Measurements from ENCODE around the gene TMEM95. TPM values are rescaled to one million over a fixed set of nuclear protein-coding genes. Genes with fewer than 3 reads are reported as not detected.
"Not testable (repeated sequence)": the region's sequence is repeated elsewhere in the genome, so short reads cannot be mapped to it uniquely, and the experiment has no call there.

Gene TMEM95
- total RNA-seq, 2 donors from 2014 or later = not detected

GRCh38 chr17:7329997-7330637 lies 24.8 kb upstream of the TMEM95 start:
- no peaks in the 10 kb centered on the region for H3K27me3 Mint-ChIP-seq (ENCODE audit: insufficient read depth)
- Histone ChIP-seq H3K9ac (ENCODE audit: extremely low read depth, low read length, poor library complexity, severe bottlenecking) (peak overlapping the region; percentile 71), H3K4me3 (ENCODE audit: low read length) (peak overlapping the region; percentile 82), H3K9me3 (ENCODE audit: control insufficient read depth, low read length) (no peaks in the 10 kb centered on the region), H3K27ac (ENCODE audit: low read depth, low read length) (peak overlapping the region; percentile 98), H3K36me3 (ENCODE audit: control insufficient read depth, insufficient read depth, low read length) (peaks cover 7% of the 10 kb centered on the region), H3K27me3 (ENCODE audit: control insufficient read depth, insufficient read depth, low read length, poor library complexity, severe bottlenecking) (no peaks in the 10 kb centered on the region), H3K4me1 (ENCODE audit: control insufficient read depth, insufficient read depth, low read length) (no peaks in the 10 kb centered on the region)
- H3K4me3 Mint-ChIP-seq = peak overlapping the region; percentile 81
- peaks cover 10% of the 10 kb centered on the region for H3K4me1 Mint-ChIP-seq
- H3K9me3 Mint-ChIP-seq = no peaks in the 10 kb centered on the region
- no peak for TF ChIP-seq CTCF (conservative IDR thresholded peaks at IDR 0.05)
- DNase-seq = peak; percentile 97
- peak overlapping the region; percentile 96 for H3K27ac Mint-ChIP-seq
- peaks cover 5% of the 10 kb centered on the region for H3K36me3 Mint-ChIP-seq (ENCODE audit: low read depth)
- WGBS, 2 experiments (ENCODE audit: insufficient coverage in 1 of 2, insufficient read length in 1 of 2) = 5 to 11% methylated on average over 15 to 34 of the region's 34 CpGs

GRCh38 chr17:7330638-7331015 lies 24.3 kb upstream of the TMEM95 start:
- no peaks in the 10 kb centered on the region for H3K9me3 ChIP-seq (ENCODE audit: control insufficient read depth, low read length)
- peak overlapping the region; percentile 71 for H3K9ac ChIP-seq (ENCODE audit: extremely low read depth, low read length, poor library complexity, severe bottlenecking)
- no peaks in the 10 kb centered on the region for H3K27me3 ChIP-seq (ENCODE audit: control insufficient read depth, insufficient read depth, low read length, poor library complexity, severe bottlenecking)
- peak overlapping the region; percentile 82 for H3K4me3 ChIP-seq (ENCODE audit: low read length)
- peak overlapping the region; percentile 30 for H3K27ac Mint-ChIP-seq
- no peaks in the 10 kb centered on the region for H3K27me3 Mint-ChIP-seq (ENCODE audit: insufficient read depth)
- 88 to 92% methylated on average over 13 of the region's 13 CpGs for WGBS, 2 experiments (ENCODE audit: insufficient coverage in 1 of 2, insufficient read length in 1 of 2)
- no peak for DNase-seq
- peak overlapping the region; percentile 98 for H3K27ac ChIP-seq (ENCODE audit: low read depth, low read length)
- peaks cover 6% of the 10 kb centered on the region for H3K36me3 ChIP-seq (ENCODE audit: control insufficient read depth, insufficient read depth, low read length)
- TF ChIP-seq CTCF (conservative IDR thresholded peaks at IDR 0.05) = no peak
- H3K36me3 Mint-ChIP-seq (ENCODE audit: low read depth) = no peaks in the 10 kb centered on the region
- H3K4me3 Mint-ChIP-seq = peak overlapping the region; percentile 81
- no peaks in the 10 kb centered on the region for H3K4me1 ChIP-seq (ENCODE audit: control insufficient read depth, insufficient read depth, low read length)
- H3K9me3 Mint-ChIP-seq = no peaks in the 10 kb centered on the region
- H3K4me1 Mint-ChIP-seq = peaks cover 10% of the 10 kb centered on the region

GRCh38 chr17:7332111-7332510 lies 22.8 kb upstream of the TMEM95 start:
- Histone ChIP-seq H3K4me3 (ENCODE audit: low read length) (no peak overlapping the region), H3K27ac (ENCODE audit: low read depth, low read length) (no peak overlapping the region), H3K9ac (ENCODE audit: extremely low read depth, low read length, poor library complexity, severe bottlenecking) (no peak overlapping the region), H3K27me3 (ENCODE audit: control insufficient read depth, insufficient read depth, low read length, poor library complexity, severe bottlenecking) (no peaks in the 10 kb centered on the region), H3K9me3 (ENCODE audit: control insufficient read depth, low read length) (no peaks in the 10 kb centered on the region), H3K36me3 (ENCODE audit: control insufficient read depth, insufficient read depth, low read length) (no peaks in the 10 kb centered on the region), H3K4me1 (ENCODE audit: control insufficient read depth, insufficient read depth, low read length) (no peaks in the 10 kb centered on the region)
- Mint-ChIP-seq H3K36me3 (ENCODE audit: low read depth) (no peaks in the 10 kb centered on the region), H3K9me3 (no peaks in the 10 kb centered on the region), H3K27ac (no peak overlapping the region), H3K4me1 (peaks cover 17% of the 10 kb centered on the region), H3K4me3 (no peak overlapping the region), H3K27me3 (ENCODE audit: insufficient read depth) (no peaks in the 10 kb centered on the region)
- no peak for DNase-seq
- no peak for TF ChIP-seq CTCF (conservative IDR thresholded peaks at IDR 0.05)
- WGBS, 2 experiments (ENCODE audit: insufficient coverage in 1 of 2, insufficient read length in 1 of 2) = 68 to 76% methylated on average over 4 to 7 of the region's 7 CpGs

GRCh38 chr17:7332600-7333069 lies 22.3 kb upstream of the TMEM95 start:
- H3K4me1 ChIP-seq (ENCODE audit: control insufficient read depth, insufficient read depth, low read length); H3K4me3 Mint-ChIP-seq; H3K36me3 ChIP-seq (ENCODE audit: control insufficient read depth, insufficient read depth, low read length); H3K4me3 ChIP-seq (ENCODE audit: low read length); H3K27ac Mint-ChIP-seq; H3K9ac ChIP-seq (ENCODE audit: extremely low read depth, low read length, poor library complexity, severe bottlenecking); DNase-seq; H3K9me3 ChIP-seq (ENCODE audit: control insufficient read depth, low read length); H3K27ac ChIP-seq (ENCODE audit: low read depth, low read length); H3K36me3 Mint-ChIP-seq (ENCODE audit: low read depth); H3K9me3 Mint-ChIP-seq; H3K27me3 Mint-ChIP-seq (ENCODE audit: insufficient read depth); H3K27me3 ChIP-seq (ENCODE audit: control insufficient read depth, insufficient read depth, low read length, poor library complexity, severe bottlenecking): not testable (repeated sequence)
- 86 to 89% methylated on average over 6 to 13 of the region's 14 CpGs for WGBS, 2 experiments (ENCODE audit: insufficient coverage in 1 of 2, insufficient read length in 1 of 2)
- peaks cover 20% of the 10 kb centered on the region for H3K4me1 Mint-ChIP-seq
